ENCODE data around the gene PIP4K2C.

GRCh38 chr12:57553343-57554202, 37.4 kb upstream of the PIP4K2C start:
- TF ChIP-seq CTCF (conservative IDR thresholded peaks at IDR 0.05; ENCODE audit: low read length), result no peak
- no peak for TF ChIP-seq EZH2phosphoT487 (IDR thresholded peaks at IDR 0.05; ENCODE audit: borderline replicate concordance, low read depth, low read length)

All from OCI-LY7 (cell line).